ENCODE results near the gene TMEM178A.

GRCh38 chr2:39658371-39658770, 7.3 kb upstream of the TMEM178A start:
- TF ChIP-seq CTCF (conservative IDR thresholded peaks at IDR 0.05; ENCODE audit: low read depth, low read length) (no peak), USF2 (IDR thresholded peaks at IDR 0.05; ENCODE audit: low read depth, low read length) (no peak), MXI1 (IDR thresholded peaks at IDR 0.05; ENCODE audit: borderline replicate concordance, low read depth, low read length) (no peak), BHLHE40 (IDR thresholded peaks at IDR 0.05; ENCODE audit: low read depth, low read length) (no peak), SMC3 (IDR thresholded peaks at IDR 0.05; ENCODE audit: low read depth, low read length) (no peak), POLR2A (IDR thresholded peaks at IDR 0.05; ENCODE audit: low read depth, low read length) (no peak), RFX5 (IDR thresholded peaks at IDR 0.05; ENCODE audit: low read depth, low read length) (no peak)

Data from IMR-90 (cell line).